ENCODE results near the gene TTLL11.

DNA sequence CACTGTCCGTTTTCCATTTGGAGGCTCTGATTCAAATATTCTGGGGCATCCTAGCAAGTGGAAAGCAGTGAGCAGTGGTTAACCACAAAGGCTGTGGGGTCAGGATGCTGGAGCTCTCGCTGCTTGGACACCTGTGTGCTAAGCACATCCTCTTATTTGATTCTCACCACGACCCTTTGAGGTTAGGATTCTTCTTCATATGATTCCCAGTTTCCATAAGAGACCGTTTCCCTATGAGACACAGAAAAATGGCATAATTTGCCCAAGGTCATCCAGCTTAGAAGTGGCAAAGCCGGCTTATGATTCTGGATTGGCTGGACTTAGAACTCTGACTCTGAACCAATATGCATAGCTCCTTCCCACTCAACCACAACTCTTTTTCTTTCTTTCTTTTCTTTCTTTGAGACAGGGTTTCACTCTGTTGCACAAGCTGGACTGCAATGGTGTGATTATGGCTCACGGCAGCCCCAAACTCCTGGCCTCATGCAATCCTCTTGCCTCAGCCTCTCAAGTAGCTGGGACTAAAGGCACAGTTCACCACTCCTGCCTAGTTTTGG is 207.7 kb downstream of the TTLL11 start:
- TF ChIP-seq, protein P1, sequence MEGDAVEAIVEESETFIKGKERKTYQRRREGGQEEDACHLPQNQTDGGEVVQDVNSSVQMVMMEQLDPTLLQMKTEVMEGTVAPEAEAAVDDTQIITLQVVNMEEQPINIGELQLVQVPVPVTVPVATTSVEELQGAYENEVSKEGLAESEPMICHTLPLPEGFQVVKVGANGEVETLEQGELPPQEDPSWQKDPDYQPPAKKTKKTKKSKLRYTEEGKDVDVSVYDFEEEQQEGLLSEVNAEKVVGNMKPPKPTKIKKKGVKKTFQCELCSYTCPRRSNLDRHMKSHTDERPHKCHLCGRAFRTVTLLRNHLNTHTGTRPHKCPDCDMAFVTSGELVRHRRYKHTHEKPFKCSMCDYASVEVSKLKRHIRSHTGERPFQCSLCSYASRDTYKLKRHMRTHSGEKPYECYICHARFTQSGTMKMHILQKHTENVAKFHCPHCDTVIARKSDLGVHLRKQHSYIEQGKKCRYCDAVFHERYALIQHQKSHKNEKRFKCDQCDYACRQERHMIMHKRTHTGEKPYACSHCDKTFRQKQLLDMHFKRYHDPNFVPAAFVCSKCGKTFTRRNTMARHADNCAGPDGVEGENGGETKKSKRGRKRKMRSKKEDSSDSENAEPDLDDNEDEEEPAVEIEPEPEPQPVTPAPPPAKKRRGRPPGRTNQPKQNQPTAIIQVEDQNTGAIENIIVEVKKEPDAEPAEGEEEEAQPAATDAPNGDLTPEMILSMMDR (IDR thresholded peaks at IDR 0.05; ENCODE audit: insufficient read depth, low read depth, low read length): no peak
- TF ChIP-seq EZH2 (IDR thresholded peaks at IDR 0.05; ENCODE audit: insufficient read depth, low read length): no peak
